Measurements from ENCODE around the gene CTNNA2.

- TF ChIP-seq CTCF (IDR thresholded peaks at IDR 0.05) = no peak
- TF ChIP-seq ZFX (IDR thresholded peaks at IDR 0.05; ENCODE audit: borderline replicate concordance) = no peak
These were observed 39.8 kb downstream of the CTNNA2 start for GRCh38 chr2:79552653-79553052.

Measured in 22Rv1 (cell line).